HCT116 (cell line): ENCODE results near the gene CATSPERZ. TPM values are rescaled to one million over a fixed set of nuclear protein-coding genes. Genes with fewer than 3 reads are reported as not detected.

Experiments used
- ATAC-seq: fragments of 200-7000 bp; cut with Tn5 transposase; 2 replicates; pipeline ENCODE4 v1.9.1; 2020; ENCODE audit warnings: mild to moderate bottlenecking, moderate library complexity
- BruUV-seq: library from RNA; stranded (reverse); fragments of 400-500 nt; replicated peaks from 2 replicates; lab custom pipeline; 2021; lab: Mats Ljungman, UMichigan
- CTCF ChIA-PET: fragments of 300-600 bp; sonication (Branson Sonifier 250); formaldehyde crosslinking; loops from one replicate; lab custom pipeline; 2021; ENCODE audit warnings: antibody characterized with exemption; lab: Charles Lee
- POLR2A ChIA-PET: fragments of 300-600, 350-600 bp; sonication (Branson Sonifier 250); formaldehyde crosslinking; loops from one replicate; lab custom pipeline; 2021; ENCODE audit warnings: antibody characterized with exemption; lab: Charles Lee
- RAD21 ChIA-PET, 2 experiments: fragments of 300-600 bp; sonication (Branson Sonifier 250); formaldehyde crosslinking; loops; one replicate each; lab custom pipeline; 2023; ENCODE audit warnings: low total read pairs in 2 of 2; ENCODE audit not compliant: uncharacterized antibody in 2 of 2, unreplicated experiment in 2 of 2, low non-redundant PET in 1 of 2; lab: Charles Lee
- DNase-seq: peaks from one replicate; pipeline ENCODE4 v3.0.0-alpha.2; 2010; ENCODE audit warnings: low read depth, low spot score
- H2AFZ ChIP-seq: fragments of 200-600 bp; shearing (Covaris generic), sonication (generic); 2 replicates; pipeline ENCODE4 v1.6.1; 2017; ENCODE audit warnings: low read depth, mixed run types, mixed read lengths, antibody characterized with exemption, low read length; ENCODE audit not compliant: poor library complexity, severe bottlenecking
- H3K27ac ChIP-seq: 2 replicates; pipeline ENCODE4 v1.5.1; 2012; ENCODE audit warnings: low read depth, low read length
- H3K27me3 ChIP-seq: fragments of 200-600 bp; sonication (generic); 2 replicates; pipeline ENCODE4 v1.6.1; 2016; ENCODE audit warnings: mixed run types, low read length, mixed read lengths; ENCODE audit not compliant: insufficient read depth
- H3K36me3 ChIP-seq, 2 experiments: fragments of 200-500 bp in 1 of 2; fragments of 200-600 bp in 1 of 2; sonication (Bioruptor generic) in 1 of 2; sonication (generic) in 1 of 2; 2 replicates each; pipeline versions ENCODE4 v1.5.1 to v1.6.1; 2014 to 2016; ENCODE audit warnings: low read length in 2 of 2, inconsistent platforms in 1 of 2, mixed read lengths in 1 of 2, mixed run types in 1 of 2; ENCODE audit not compliant: insufficient read depth in 2 of 2, control insufficient read depth in 1 of 2
- H3K4me1 ChIP-seq, 2 experiments: fragments of 200-600 bp in 1 of 2; sonication (generic) in 1 of 2; 2 replicates each; pipeline versions ENCODE4 v1.5.1 to v1.6.1; 2012 to 2017; ENCODE audit warnings: low read length in 2 of 2, inconsistent platforms in 1 of 2, mild to moderate bottlenecking in 1 of 2, mixed read lengths in 1 of 2, mixed run types in 1 of 2, moderate library complexity in 1 of 2; ENCODE audit not compliant: insufficient read depth in 2 of 2, control insufficient read depth in 1 of 2
- H3K4me2 ChIP-seq: fragments of 200-600 bp; sonication (generic); 2 replicates; pipeline ENCODE4 v1.6.1; 2017; ENCODE audit warnings: mixed run types, low read length, mixed read lengths
- H3K4me3 ChIP-seq, 2 experiments: fragments of 200-600 bp in 1 of 2; sonication (generic) in 1 of 2; replicated peaks in 1 of 2; 2 replicates each; pipeline ENCODE4 v1.5.1; 2011 to 2016; ENCODE audit warnings: low read length in 2 of 2, control low read depth in 1 of 2, low read depth in 1 of 2, mild to moderate bottlenecking in 1 of 2, mixed read lengths in 1 of 2, mixed run types in 1 of 2
- H3K79me2 ChIP-seq: fragments of 200-600 bp; sonication (generic); 2 replicates; pipeline ENCODE4 v1.6.1; 2017; ENCODE audit warnings: mild to moderate bottlenecking, mixed run types, low read length, moderate library complexity, mixed read lengths; ENCODE audit not compliant: insufficient read depth
- H3K9ac ChIP-seq: fragments of 200-600 bp; sonication (generic); 2 replicates; pipeline ENCODE4 v1.6.1; 2016; ENCODE audit warnings: low read length, mixed read lengths
- H3K9me2 ChIP-seq: fragments of 200-600 bp; sonication (generic), shearing (Covaris generic); 2 replicates; pipeline ENCODE4 v1.6.1; 2017; ENCODE audit warnings: mixed run types, mild to moderate bottlenecking, moderate library complexity; ENCODE audit not compliant: insufficient read depth
- H3K9me3 ChIP-seq, 2 experiments: fragments of 200-500 bp in 1 of 2; fragments of 200-600 bp in 1 of 2; sonication (Bioruptor generic) in 1 of 2; sonication (generic) in 1 of 2; 2 replicates each; pipeline ENCODE4 v1.6.1; 2014 to 2017; ENCODE audit warnings: low read length in 2 of 2, mixed read lengths in 2 of 2, inconsistent platforms in 1 of 2, low read depth in 1 of 2, mild to moderate bottlenecking in 1 of 2, mixed run types in 1 of 2, moderate library complexity in 1 of 2; ENCODE audit not compliant: control insufficient read depth in 1 of 2, insufficient read depth in 1 of 2
- H4K20me1 ChIP-seq: fragments of 200-600 bp; sonication (generic), shearing (Covaris generic); 2 replicates; pipeline ENCODE4 v1.6.1; 2017; ENCODE audit warnings: mixed run types, mild to moderate bottlenecking, moderate library complexity; ENCODE audit not compliant: insufficient read depth
- CEBPB ChIP-seq: IDR thresholded peaks from 2 replicates; pipeline ENCODE4 v1.6.1; 2012; ENCODE audit warnings: low read depth
- EGR1 ChIP-seq: IDR thresholded peaks from 2 replicates; pipeline ENCODE4 v1.6.1; 2012; ENCODE audit warnings: low read depth
- ELF1 ChIP-seq: IDR thresholded peaks from 2 replicates; pipeline ENCODE4 v1.6.1; 2012; ENCODE audit warnings: low read depth, borderline replicate concordance
- EZH2phosphoT487 ChIP-seq: fragments of 200-600 bp; IDR thresholded peaks from 2 replicates; pipeline ENCODE4 v1.6.1; 2018; ENCODE audit warnings: antibody characterized with exemption, borderline replicate concordance
- JUND ChIP-seq: IDR thresholded peaks from 2 replicates; pipeline ENCODE4 v1.6.1; 2012
- POLR2A ChIP-seq: IDR thresholded peaks from 2 replicates; pipeline ENCODE4 v1.7.0; 2011; ENCODE audit warnings: borderline replicate concordance; ENCODE audit not compliant: insufficient read depth, insufficient read length; ENCODE audit errors: extremely low read depth
- POLR2AphosphoS5 ChIP-seq: IDR thresholded peaks from 2 replicates; pipeline ENCODE4 v1.6.1; 2011; ENCODE audit warnings: mild to moderate bottlenecking, low read depth, low read length, moderate library complexity
- RAD21 ChIP-seq: IDR thresholded peaks from 2 replicates; pipeline ENCODE4 v1.6.1; 2012; ENCODE audit warnings: low read depth, mild to moderate bottlenecking
- TCF7L2 ChIP-seq: IDR thresholded peaks from 2 replicates; pipeline ENCODE4 v1.7.0; 2011; ENCODE audit warnings: borderline replicate concordance, inconsistent platforms; ENCODE audit not compliant: insufficient read depth, insufficient read length; ENCODE audit errors: extremely low read depth
- ZNF274 ChIP-seq: fragments of 200-500 bp; sonication (Bioruptor generic); IDR thresholded peaks from 2 replicates; pipeline ENCODE4 v1.6.1; 2014; ENCODE audit warnings: mild to moderate bottlenecking, low read depth, low read length, inconsistent platforms
- intact Hi-C: fragments of 100-400 bp; cut with micrococcal nuclease; formaldehyde crosslinking; loops from 2 replicates; pipeline ENCODE4 v1.10.0; 2022
- total RNA-seq: library from RNA; stranded (reverse); gene quantifications from one replicate; pipeline ENCODE4 v1.2.1, GENCODE V29; 2021; ENCODE audit not compliant: unreplicated experiment
- TF ChIP-seq, protein P1 (sequence below): IDR thresholded peaks from 2 replicates; pipeline ENCODE4 v1.6.1; 2012
- TF ChIP-seq, protein P2 (sequence below): IDR thresholded peaks from 2 replicates; pipeline ENCODE4 v1.6.1; 2011; ENCODE audit warnings: mild to moderate bottlenecking, low read length, moderate library complexity; ENCODE audit not compliant: insufficient replicate concordance; ENCODE audit errors: extremely low read depth

Gene CATSPERZ
- total RNA-seq, 1 experiment from 2014 or later = 1.7 TPM

DNA sequence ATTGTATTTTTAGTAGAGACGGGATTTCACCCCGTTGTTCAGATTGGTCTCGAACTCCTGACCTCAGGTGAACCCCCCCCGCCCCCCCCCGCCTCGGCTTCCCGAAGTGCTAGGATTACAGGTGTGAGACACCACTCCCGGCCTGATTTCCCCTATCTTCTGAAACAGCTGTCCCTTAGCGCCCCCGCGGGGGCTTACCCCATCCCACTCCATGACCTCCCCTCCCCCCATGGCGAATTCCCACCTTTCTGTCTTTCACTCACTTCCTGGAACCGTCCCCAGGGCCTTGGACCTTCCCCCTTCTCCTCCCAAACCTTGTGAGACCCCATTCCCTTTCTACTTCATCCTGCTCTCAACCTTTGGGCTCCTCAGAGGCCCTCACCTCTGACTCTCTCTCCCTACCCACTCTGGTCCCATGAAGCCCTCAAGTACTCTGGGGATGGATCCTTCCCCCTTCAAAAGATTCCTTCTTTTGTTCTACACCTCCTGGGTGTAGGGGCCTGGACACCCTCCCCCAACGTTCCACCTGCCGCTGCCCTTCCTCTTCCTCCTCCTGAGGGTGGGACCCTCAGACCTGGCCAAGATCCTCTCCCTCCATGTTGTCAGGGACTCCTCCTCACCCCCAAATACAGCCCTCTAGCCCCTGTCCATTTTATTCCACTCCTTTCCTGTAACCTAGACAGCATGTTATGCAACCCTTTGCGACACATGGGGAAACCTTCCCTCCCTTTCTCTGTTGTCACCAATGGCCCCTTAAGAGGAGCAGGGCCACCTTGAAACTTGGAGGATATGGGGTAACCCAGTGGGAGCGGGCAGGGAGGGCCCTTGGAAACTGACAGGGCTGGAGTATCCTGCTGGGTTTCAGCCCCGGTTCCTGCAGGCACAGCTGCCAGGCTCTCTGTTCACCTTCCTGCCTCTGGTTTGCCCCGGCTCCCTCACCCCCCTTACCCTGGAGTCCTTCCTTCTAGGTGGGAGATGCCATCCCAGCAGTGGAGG lies 18.9 kb downstream of the CATSPERZ start:
- BruUV-seq = no TSS peak
- ATAC-seq (no peak), DNase-seq (no peak)
- Histone ChIP-seq H2AFZ (no peak overlapping the region), H3K4me1 (peaks cover 22 to 64% of the 10 kb centered on the region in 2 experiments), H3K9me2 (no peaks in the 10 kb centered on the region), H3K4me2 (peak overlapping the region; percentile 77), H3K9ac (peak overlapping the region; percentile 89), H3K9me3 (no peaks in the 10 kb centered on the region), H4K20me1 (no peaks in the 10 kb centered on the region), H3K36me3 (peaks cover 7 to 22% of the 10 kb centered on the region in 2 experiments; a peak in 2 of 4 replicates), H3K4me3 (peak overlapping the region; percentile 80 to 84), H3K27me3 (no peaks in the 10 kb centered on the region), H3K27ac (peak overlapping the region; percentile 83), H3K79me2 (peaks cover 33% of the 10 kb centered on the region)
- ChIA-PET CTCF (interaction anchor here (1.2 to 3.7 kb wide), 6 partner anchors 13 to 53 kb away, joined by 3 to 92 read pairs (median 32); partner anchors contain the start of gene ESRRA), POLR2A (interaction anchor here (0.6 to 3.0 kb wide), 7 partner anchors 8 to 69 kb away, joined by 3 to 77 read pairs (median 16); partner anchors contain the start of gene ESRRA), RAD21 (interaction anchor here in 1 of 2 experiments (1.4 to 2.6 kb wide), 2 partner anchors 23 to 37 kb away, joined by 6 to 29 read pairs; no protein-coding TSS in a partner anchor)
- TF ChIP-seq, protein P1, sequence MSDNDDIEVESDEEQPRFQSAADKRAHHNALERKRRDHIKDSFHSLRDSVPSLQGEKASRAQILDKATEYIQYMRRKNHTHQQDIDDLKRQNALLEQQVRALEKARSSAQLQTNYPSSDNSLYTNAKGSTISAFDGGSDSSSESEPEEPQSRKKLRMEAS = no peak
- TF ChIP-seq EZH2phosphoT487 = no peak
- TF ChIP-seq CEBPB = no peak
- TF ChIP-seq RAD21 = no peak
- TF ChIP-seq TCF7L2 = no peak
- no peak for TF ChIP-seq EGR1
- no peak for TF ChIP-seq POLR2AphosphoS5
- no peak for TF ChIP-seq JUND
- no peak for TF ChIP-seq POLR2A
- no peak for TF ChIP-seq ZNF274
- no peak for TF ChIP-seq ELF1
- TF ChIP-seq, protein P2, sequence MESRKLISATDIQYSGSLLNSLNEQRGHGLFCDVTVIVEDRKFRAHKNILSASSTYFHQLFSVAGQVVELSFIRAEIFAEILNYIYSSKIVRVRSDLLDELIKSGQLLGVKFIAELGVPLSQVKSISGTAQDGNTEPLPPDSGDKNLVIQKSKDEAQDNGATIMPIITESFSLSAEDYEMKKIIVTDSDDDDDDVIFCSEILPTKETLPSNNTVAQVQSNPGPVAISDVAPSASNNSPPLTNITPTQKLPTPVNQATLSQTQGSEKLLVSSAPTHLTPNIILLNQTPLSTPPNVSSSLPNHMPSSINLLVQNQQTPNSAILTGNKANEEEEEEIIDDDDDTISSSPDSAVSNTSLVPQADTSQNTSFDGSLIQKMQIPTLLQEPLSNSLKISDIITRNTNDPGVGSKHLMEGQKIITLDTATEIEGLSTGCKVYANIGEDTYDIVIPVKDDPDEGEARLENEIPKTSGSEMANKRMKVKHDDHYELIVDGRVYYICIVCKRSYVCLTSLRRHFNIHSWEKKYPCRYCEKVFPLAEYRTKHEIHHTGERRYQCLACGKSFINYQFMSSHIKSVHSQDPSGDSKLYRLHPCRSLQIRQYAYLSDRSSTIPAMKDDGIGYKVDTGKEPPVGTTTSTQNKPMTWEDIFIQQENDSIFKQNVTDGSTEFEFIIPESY = no peak
- intact Hi-C loops = no loop called here
